ENCODE data around the gene PLEKHA7. TPM values are rescaled to one million over a fixed set of nuclear protein-coding genes. Genes with fewer than 3 reads are reported as not detected.
"Not testable (repeated sequence)": the region's sequence is repeated elsewhere in the genome, so short reads cannot be mapped to it uniquely, and the experiment has no call there.

Gene PLEKHA7
- total RNA-seq, 4 donors from 2014 or later = 23.6 to 47.5 (median 32.7) TPM

DNA sequence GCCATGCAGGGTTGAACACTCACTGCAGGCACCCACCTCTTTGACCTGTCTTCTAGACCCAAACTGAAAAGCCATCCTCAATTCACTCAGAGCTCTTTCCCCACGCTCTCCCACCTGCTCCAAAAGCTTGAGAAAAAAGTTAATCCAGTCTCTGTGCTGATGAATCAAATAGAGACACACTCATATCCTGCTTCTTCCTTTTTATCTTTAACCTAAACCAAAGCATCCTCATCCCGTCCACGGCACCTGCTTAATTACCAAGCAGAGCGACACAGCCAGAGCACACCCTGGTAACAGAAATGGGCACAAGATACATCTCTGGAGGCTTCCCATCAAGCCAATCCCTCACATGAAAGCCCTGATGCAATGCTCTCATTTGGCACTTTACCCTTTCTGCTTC is 102.6 kb downstream of the PLEKHA7 start:
- Histone ChIP-seq H3K4me3 (no peak overlapping the region), H3K36me3 (no peaks in the 10 kb centered on the region), H3K27me3 (no peaks in the 10 kb centered on the region), H3K9me3 (no peaks in the 10 kb centered on the region), H3K4me1 (peaks cover 18% of the 10 kb centered on the region), H3K27ac (no peak overlapping the region)
- 72% methylated on average over 4 of the region's 4 CpGs for WGBS
- DNase-seq (ENCODE audit: low spot score in 2 of 2) = no peak
- TF ChIP-seq POLR2A (IDR thresholded peaks at IDR 0.05) (no peak), POLR2AphosphoS5 (IDR thresholded peaks at IDR 0.05) (no peak), EP300 (IDR thresholded peaks at IDR 0.05) (no peak)
- TF ChIP-seq, protein P1, sequence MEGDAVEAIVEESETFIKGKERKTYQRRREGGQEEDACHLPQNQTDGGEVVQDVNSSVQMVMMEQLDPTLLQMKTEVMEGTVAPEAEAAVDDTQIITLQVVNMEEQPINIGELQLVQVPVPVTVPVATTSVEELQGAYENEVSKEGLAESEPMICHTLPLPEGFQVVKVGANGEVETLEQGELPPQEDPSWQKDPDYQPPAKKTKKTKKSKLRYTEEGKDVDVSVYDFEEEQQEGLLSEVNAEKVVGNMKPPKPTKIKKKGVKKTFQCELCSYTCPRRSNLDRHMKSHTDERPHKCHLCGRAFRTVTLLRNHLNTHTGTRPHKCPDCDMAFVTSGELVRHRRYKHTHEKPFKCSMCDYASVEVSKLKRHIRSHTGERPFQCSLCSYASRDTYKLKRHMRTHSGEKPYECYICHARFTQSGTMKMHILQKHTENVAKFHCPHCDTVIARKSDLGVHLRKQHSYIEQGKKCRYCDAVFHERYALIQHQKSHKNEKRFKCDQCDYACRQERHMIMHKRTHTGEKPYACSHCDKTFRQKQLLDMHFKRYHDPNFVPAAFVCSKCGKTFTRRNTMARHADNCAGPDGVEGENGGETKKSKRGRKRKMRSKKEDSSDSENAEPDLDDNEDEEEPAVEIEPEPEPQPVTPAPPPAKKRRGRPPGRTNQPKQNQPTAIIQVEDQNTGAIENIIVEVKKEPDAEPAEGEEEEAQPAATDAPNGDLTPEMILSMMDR (IDR thresholded peaks at IDR 0.05) = no peak

DNA sequence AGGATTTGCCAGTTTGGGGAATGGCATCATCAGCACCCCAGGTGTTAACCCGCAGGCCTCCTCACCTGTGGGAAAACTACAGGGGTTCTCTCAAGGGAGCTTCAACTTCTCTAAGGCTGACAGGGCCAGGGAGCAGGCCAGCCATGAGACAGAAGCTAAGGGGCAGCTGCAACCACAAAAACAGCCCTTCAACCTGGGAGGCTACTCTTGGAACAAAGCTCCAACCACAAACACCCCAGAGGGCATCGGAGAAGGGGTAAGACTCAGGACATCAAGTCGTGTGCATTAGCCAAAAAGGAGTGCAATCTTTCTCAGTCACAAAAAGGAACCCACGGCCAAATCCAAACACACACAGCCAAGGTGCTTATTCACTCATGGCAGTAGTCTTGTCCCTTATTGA is 103.0 kb downstream of the PLEKHA7 start:
- no peaks in the 10 kb centered on the region for H3K27me3 ChIP-seq
- H3K36me3 ChIP-seq = no peaks in the 10 kb centered on the region
- no peak overlapping the region for H3K4me3 ChIP-seq
- TF ChIP-seq EP300 (IDR thresholded peaks at IDR 0.05) = no peak
- TF ChIP-seq, protein P1 (IDR thresholded peaks at IDR 0.05) = no peak
- TF ChIP-seq POLR2AphosphoS5 (IDR thresholded peaks at IDR 0.05) = no peak
- TF ChIP-seq POLR2A (IDR thresholded peaks at IDR 0.05) = no peak
- DNase-seq (ENCODE audit: low spot score in 2 of 2) = no peak
- H3K9me3 ChIP-seq = no peaks in the 10 kb centered on the region
- H3K4me1 ChIP-seq = peaks cover 18% of the 10 kb centered on the region
- WGBS = 43% methylated on average over 4 of the region's 4 CpGs
- no peak overlapping the region for H3K27ac ChIP-seq

DNA sequence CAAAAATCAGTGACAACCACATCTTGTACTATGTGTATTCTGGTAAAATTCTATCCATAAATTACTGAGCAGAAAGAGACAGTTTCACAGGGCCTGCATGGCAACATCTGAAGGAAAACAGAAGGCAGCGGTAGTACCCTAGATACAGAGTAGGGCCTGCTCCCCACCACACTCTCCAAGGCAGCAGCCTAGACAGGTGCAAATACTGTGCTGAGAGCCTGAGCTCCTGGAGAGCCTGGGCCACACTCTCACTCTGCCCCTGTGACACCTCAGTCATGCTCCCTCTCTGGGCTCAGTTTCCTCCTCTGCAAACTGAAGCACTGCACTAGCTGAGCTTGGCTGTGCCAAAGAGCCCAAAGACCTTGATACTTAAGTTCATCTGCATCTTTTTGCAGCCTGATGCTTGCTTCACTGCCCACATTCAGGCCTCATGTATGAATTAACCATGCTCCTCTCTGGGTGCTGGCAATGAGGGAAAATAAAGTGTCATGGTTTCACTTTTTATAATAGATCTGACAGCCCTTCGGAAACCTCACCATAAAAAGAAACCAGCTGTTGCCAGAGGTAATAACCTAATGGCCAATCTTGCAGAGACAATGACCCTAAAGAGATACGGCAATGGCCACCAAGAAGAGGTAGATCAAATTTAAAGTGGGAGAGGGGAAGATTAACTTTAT is 104.7 kb downstream of the PLEKHA7 start:
- WGBS = 90% methylated on average over 3 of the region's 3 CpGs

DNA sequence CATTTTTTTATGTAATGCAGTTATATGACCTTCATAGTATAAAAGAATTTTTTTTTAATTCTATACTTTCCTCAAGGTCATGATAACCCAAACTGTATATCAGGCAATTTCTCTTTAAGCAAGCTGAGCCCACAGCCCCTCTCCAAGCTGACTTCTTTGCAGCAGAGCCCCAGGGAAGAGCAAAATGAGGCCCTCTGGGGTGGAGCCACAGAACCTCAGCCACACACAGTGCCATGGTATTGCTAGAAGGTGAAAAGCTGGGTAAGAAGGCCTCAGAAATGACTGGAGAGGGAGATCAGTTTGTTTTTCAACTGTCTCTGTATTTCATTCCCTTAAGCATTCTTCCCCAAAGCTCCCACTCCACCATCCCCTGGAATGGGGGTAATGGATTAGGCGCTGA is 108.8 kb downstream of the PLEKHA7 start:
- TF ChIP-seq POLR2AphosphoS5 (IDR thresholded peaks at IDR 0.05) (no peak), POLR2A (IDR thresholded peaks at IDR 0.05) (no peak), EP300 (IDR thresholded peaks at IDR 0.05) (no peak)
- TF ChIP-seq, protein P1 (IDR thresholded peaks at IDR 0.05) = no peak

More for the DNA sequence above, 104.7 kb downstream of the PLEKHA7 start:
- Histone ChIP-seq H3K27me3 (no peaks in the 10 kb centered on the region), H3K4me3 (no peak overlapping the region), H3K4me1 (peaks cover 18% of the 10 kb centered on the region), H3K9me3 (no peaks in the 10 kb centered on the region), H3K36me3 (no peaks in the 10 kb centered on the region), H3K27ac (no peak overlapping the region)
- DNase-seq (ENCODE audit: low spot score in 2 of 2) = no peak
- TF ChIP-seq, protein P1 (IDR thresholded peaks at IDR 0.05) = no peak
- TF ChIP-seq POLR2AphosphoS5 (IDR thresholded peaks at IDR 0.05) = no peak
- no peak for TF ChIP-seq POLR2A (IDR thresholded peaks at IDR 0.05)
- no peak for TF ChIP-seq EP300 (IDR thresholded peaks at IDR 0.05)

DNA sequence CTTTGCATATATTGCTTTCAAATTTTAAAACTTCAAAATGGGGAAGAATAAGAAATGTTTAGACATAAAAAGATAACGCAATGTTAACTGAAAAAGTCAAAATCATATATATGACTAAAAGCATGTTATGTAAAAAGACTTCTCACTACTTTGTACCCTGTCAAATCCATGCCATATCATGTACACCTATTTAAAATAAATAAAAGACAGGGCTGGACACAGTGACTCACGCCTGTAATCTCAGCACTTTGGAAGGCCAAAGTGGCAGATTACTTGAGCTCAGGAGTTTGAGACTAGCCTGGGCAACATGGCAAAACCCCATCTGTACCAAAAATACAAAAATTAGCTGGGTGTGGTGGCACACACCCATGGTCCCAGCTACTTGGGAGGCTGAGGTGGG is 109.5 kb downstream of the PLEKHA7 start:
- not testable (repeated sequence) for H3K9me3 ChIP-seq; H3K36me3 ChIP-seq; DNase-seq (ENCODE audit: low spot score in 2 of 2); H3K27ac ChIP-seq; H3K27me3 ChIP-seq; H3K4me3 ChIP-seq
- WGBS = 98% methylated on average over 2 of the region's 2 CpGs
- H3K4me1 ChIP-seq = peaks cover 15% of the 10 kb centered on the region

More for the DNA sequence above, 108.8 kb downstream of the PLEKHA7 start:
- 92% methylated on average over 1 of the region's 1 CpG for WGBS
- peaks cover 15% of the 10 kb centered on the region for H3K4me1 ChIP-seq
- H3K9me3 ChIP-seq = no peaks in the 10 kb centered on the region
- no peaks in the 10 kb centered on the region for H3K27me3 ChIP-seq
- no peak overlapping the region for H3K27ac ChIP-seq
- no peak overlapping the region for H3K4me3 ChIP-seq
- no peaks in the 10 kb centered on the region for H3K36me3 ChIP-seq
- no peak for DNase-seq (ENCODE audit: low spot score in 2 of 2)

Measured in suprapubic skin (tissue), 4 donors.